ENCODE measurements around the gene ALAS1. TPM values are rescaled to one million over a fixed set of nuclear protein-coding genes. Genes with fewer than 3 reads are reported as not detected.

The ALAS1 gene
- total and polyA plus RNA-seq, 9 of the 15 experiments (the other 6 are each of a cell fraction or from before 2014, with no cell fraction given): 21.4 to 49.5 (median 34.4) TPM

- TF ChIP-seq HDAC8 (tag; IDR thresholded peaks at IDR 0.05): no peak
- TF ChIP-seq TGIF2 (CRISPR knock-in tag; IDR thresholded peaks at IDR 0.05): no peak
- no peak for TF ChIP-seq RNF219 (CRISPR knock-in tag; IDR thresholded peaks at IDR 0.05)
- TF ChIP-seq GABPB2 (CRISPR knock-in tag; conservative IDR thresholded peaks at IDR 0.05): 0 out of 2 replicates have a peak, but pooled peaks have one; percentile 24
- no peak for TF ChIP-seq SIRT6 (IDR thresholded peaks at IDR 0.05; ENCODE audit: low read depth, low read length)
- no peak for TF ChIP-seq THRA (IDR thresholded peaks at IDR 0.05)
- no peak for TF ChIP-seq ARNT (IDR thresholded peaks at IDR 0.05)
- no peak for TF ChIP-seq POLR2AphosphoS5 (IDR thresholded peaks at IDR 0.05; ENCODE audit: control insufficient read depth, insufficient read depth, low read depth, low read length)
- TF ChIP-seq KDM2B (CRISPR knock-in tag; IDR thresholded peaks at IDR 0.05): no peak
- no peak for TF ChIP-seq IRF9 (tag; IDR thresholded peaks at IDR 0.05)
Observed at GRCh38 chr3:52240059-52240885, 42.3 kb downstream of the ALAS1 start (continued).

All from K562 (cell line).